CD4-positive, alpha-beta T cell treated with Interferon alpha-2 for 1 hour (primary cell): ENCODE measurements around the gene TCF4.

Source experiments
- DNase-seq, 2 donors: peaks; one replicate each; pipeline ENCODE4 v3.0.0-alpha.2; 2020 to 2022

Gene TCF4

GRCh38 chr18:55585065-55585919 is 2.7 kb downstream of the TCF4 start:
- no peak for DNase-seq

- no peak for DNase-seq
These were observed 3.8 kb downstream of the TCF4 start for GRCh38 chr18:55584201-55584600.

DNA sequence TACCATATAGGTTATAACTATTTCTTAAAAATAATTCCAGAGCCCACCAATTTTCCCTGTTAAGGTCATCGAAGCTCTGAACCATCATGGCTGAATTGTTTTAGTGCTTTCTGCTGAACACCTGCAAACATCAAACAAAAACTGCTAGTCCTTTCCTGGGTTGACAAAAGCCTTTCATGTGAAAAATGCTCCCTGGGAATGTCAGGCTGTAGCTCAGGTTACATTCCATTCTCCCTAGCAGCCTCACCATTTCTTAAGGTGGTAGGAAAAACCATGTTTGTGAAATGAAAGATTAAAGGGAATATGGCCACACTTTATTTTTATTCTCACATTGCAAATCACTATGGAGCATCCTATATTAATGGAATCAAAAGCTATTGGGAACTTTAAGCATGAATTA is 5.7 kb downstream of the TCF4 start:
- no peak for DNase-seq

GRCh38 chr18:55579501-55580270 is 8.3 kb downstream of the TCF4 start:
- DNase-seq, result no peak

GRCh38 chr18:55577812-55578539 is 10.0 kb downstream of the TCF4 start:
- no peak for DNase-seq

DNA sequence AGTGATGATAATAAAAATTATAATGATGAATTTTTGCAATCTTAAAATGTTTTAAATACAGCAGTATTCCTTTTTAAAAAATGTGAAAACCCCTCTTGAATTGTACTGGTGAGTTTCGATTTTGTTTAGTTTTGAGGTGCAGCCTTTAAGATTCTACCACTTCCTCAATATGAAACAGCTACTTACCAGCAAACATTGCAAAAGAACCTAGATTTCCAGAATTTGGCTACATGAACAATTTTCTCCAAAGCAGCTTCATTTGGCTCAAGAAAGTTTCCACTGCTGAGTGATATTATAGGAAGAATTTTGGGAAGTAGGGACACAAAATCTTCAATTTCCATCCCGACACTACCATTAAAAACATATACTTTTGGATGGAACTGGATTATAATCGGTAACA is 12.0 kb downstream of the TCF4 start:
- DNase-seq, result no peak

- no peak for DNase-seq
These were observed 12.9 kb downstream of the TCF4 start for GRCh38 chr18:55575066-55575465.

- no peak for DNase-seq
These were observed 14.6 kb downstream of the TCF4 start for GRCh38 chr18:55573386-55573785.

GRCh38 chr18:55570966-55571365 is 17.0 kb downstream of the TCF4 start:
- DNase-seq, result no peak

DNA sequence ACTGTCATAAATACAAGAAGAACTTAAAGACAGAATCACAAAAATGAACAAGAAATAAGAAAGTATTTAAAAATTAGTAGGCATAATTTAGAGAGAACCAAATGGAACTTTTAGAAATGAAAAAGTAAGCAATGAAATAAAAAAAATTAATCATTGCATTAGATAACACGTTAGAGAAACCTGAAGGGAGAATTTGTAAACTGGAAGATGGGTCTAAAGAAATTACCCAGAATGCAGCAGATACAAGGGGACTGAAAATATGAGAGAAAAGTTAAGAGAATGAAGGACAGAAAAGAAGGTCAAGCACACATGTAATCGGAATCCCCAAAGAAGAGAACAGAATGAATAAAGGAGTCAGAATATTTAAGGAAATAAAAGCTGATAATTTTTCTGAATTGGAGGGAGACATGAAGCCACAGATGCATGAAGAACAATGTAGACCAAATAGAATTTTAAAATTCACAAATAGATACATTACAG is 21.5 kb downstream of the TCF4 start:
- no peak for DNase-seq

GRCh38 chr18:55559739-55560138 is 28.3 kb downstream of the TCF4 start:
- no peak for DNase-seq

DNA sequence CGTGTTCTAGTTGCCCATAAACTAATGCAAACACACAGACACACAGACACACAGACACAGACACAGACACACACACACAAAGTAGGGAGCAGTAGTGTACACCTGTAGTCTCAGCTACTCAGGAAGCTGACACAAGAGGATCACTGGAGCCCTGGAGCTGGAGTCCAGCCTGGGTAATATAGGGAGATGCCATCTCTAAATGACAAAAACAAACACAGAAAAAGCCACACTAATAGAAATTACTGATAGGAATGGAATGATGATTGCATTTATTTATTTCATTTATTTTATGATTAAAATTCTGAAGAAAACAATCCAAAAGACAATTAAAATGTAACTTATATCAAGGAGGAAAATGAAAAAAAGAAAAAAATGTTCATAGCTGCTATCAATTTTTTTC is 30.8 kb downstream of the TCF4 start:
- no peak for DNase-seq

- no peak for DNase-seq
These were observed 32.5 kb downstream of the TCF4 start for GRCh38 chr18:55555395-55556027.

DNA sequence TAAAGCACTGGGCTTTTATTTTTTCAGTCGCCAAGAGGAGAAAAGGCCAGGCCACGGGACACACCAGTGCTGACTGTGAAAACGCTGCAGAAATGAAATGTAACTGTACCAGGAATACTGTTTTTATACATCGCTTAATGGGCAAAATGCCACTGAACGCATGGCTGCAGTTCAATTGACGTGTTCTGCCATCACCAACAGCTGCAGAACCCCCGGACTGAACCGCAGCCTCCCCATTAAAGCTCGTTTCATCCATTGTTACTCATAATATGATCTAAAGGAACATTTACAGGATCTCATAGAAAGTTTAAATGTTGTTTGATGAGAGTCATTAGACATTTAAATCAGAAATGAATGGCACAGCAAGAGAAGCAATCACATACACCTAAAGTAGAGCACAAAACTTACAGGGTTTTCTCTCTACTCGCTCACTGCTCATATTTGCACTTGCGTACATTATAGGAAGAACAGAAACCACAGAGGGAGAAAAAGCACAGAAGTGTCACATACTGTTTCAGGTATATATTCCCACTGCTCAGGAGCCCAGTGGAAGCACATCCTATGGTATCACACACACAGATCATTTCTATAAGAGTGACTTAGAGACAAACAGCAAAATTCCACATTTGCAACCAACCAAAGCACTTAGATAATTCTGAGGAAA is 35.3 kb downstream of the TCF4 start:
- no peak for DNase-seq

DNA sequence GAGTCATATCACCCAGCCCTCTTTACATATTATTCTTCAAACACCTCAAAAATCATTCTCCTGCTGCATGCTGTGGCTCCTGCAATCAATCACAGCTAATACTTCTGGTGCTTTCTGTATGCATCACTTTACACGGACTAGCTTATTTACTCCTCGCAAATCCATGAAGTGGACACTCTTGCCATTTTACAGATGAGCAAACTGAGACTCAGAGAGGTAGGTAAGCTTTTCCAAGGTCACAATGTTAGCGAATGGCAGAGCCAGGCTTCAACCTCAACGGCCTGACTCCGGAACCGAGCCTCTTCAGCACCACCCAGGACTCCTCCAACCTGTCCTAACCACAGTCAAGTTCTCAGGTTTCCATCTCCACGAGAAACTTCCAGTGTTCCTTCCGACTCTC is 36.8 kb downstream of the TCF4 start:
- DNase-seq, result no peak

DNA sequence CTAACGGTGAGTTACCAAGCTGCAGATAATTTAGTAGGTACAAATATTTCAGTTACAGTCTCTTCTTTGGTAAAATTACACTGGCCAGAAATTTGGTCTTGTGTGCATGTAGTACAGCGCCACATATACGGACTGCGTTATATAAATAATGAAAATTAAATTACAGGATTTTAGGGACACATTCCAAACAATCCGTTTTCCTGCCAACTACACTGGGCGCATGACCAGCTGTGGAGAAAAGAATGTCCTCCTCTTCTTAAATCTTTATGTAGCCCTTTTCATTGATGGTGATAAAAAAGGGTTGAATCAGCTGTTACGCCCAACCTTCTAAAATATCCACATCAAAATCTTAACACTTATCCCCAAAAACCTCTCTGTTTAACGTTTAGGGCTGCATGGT is 37.5 kb downstream of the TCF4 start:
- DNase-seq, result no peak

DNA sequence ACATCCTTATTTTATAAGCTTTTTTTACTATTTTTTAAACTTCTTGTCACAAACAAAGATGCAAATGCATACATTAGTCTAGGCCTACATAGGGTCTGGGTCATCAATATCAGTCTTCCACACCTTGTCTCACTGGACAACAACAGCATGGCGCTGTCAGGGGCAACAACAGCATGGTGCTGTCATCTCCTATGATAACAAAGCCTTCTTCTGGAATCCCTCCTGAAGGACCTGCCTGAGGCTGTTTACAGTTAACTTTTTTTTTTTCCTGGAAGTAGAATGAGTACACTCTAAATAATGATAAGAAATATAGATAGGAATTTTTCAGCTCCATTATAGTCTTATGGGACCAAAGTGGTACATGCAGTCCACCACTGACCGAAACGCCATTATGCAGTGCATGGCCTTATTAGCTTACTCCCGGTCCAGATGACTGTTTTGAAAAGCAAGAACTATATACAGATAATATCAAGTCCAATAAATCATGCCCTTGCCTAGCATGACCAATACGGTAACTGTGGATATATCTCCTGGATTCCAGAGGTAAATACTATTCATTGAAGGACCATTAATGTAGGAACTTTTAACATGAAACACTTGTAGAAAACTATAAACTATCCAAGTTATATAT is 38.4 kb downstream of the TCF4 start:
- DNase-seq, result no peak

- no peak for DNase-seq
These were observed 40.3 kb downstream of the TCF4 start for GRCh38 chr18:55547705-55548056.

DNA sequence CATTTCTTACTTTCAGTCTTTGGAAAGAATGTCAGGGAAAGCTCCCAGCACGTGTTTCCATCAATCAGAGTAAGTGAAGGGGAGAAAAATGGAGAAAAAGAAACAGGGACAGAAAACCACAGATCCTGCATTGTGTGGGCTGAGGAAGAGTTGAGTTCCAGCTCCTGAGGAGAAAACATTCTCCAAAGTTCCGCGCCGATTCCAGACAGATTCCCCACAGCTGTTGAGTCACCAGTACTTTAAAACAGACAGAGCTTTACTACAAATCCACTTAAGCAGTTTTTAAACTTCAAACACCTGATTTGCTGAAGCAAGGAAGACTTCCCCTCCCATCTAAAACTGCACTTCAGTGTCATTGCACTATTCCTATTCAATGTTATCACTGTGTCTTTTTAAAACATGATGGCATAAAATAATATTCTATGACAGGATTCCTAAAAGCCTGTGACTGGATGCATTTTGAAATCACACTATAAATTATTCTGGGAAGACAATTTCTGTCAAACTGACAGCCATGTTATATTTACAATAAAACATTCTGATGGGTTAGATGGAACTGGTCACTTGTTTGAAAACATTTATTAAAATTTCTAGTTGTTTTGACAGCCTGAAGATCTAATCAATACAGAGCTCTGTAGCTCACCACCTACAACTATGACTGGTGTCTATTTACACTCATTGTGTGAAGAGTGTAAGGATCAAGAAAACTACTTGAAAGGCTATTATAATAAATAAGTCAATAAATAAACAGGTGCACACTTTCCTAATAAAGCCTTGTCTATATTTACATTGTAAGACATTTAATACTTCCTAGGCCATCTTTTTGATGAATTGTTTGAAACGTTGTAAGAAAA is 40.9 kb downstream of the TCF4 start:
- no peak for DNase-seq

DNA sequence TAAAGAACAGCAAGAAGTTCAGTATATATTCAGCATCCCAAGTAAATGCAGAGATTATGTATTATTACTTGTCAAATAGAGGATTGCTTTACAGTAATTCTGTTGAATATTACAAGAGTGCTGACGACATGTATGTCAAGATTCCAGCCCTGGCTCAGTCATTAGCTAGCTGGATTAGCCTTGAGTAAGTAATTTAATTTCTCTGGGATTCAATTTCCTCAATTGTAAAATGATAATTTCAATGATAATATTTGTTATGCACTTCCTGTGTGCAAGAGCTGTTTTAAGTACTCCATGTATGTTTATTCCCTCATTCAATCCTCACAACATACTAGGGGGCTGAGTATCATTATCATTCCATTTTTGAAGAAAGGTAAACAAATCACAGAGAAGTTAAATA is 44.0 kb downstream of the TCF4 start:
- no peak for DNase-seq

- no peak for DNase-seq
These were observed 44.8 kb downstream of the TCF4 start for GRCh38 chr18:55543130-55543704.
